ENCODE data around the gene A1CF.

- TF ChIP-seq CTCF (IDR thresholded peaks at IDR 0.05; ENCODE audit: low read length) (no peak), EZH2phosphoT487 (IDR thresholded peaks at IDR 0.05; ENCODE audit: low read length) (no peak), EZH2 (optimal IDR thresholded peaks at IDR 0.05; ENCODE audit: low read depth, low read length) (no peak)
These were observed 2.9 kb downstream of the A1CF start for GRCh38 chr10:50882540-50882983.
